OCI-LY1 (cell line): ENCODE measurements around the gene NEURL1B.

Experiments used
- EZH2 ChIP-seq: fragments of 200-600 bp; sonication (generic), shearing (Covaris generic); IDR thresholded peaks from 2 replicates; pipeline ENCODE4 v1.8.0; 2017; ENCODE audit warnings: borderline replicate concordance, mixed run types, mild to moderate bottlenecking, antibody characterized with exemption, low read length, moderate library complexity, mixed read lengths
- TF ChIP-seq, protein P1 (sequence below): fragments of 200-600 bp; sonication (generic), shearing (Covaris generic); IDR thresholded peaks from 2 replicates; pipeline ENCODE4 v1.5.1; 2017; ENCODE audit warnings: mild to moderate bottlenecking, antibody characterized with exemption, low read length, moderate library complexity, mixed read lengths

DNA sequence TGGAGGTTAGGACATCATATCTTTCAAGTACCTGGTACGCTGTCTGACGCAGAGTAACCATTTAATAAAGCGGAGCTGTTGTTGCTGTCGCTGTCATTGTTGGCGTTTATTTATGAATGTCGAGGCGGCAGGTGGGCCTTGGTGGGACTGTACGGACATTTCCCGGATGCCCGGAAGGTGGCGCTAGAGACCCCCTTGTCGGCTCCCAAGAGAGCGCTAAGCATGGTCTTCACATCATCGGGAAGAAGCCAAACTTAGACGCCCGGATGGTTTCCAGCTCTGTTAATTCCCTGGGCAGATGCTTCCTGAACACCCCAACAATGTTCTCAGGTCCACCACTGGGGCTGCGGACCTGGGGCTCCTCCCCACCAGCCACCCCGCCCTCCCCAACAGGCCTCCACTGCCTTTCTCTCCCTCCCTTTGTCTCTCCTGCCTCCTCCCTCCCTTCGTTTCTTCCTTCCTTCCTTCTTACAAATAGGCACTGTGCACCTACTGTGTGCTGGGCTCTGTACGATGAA is 75.8 kb downstream of the NEURL1B start:
- TF ChIP-seq, protein P1, sequence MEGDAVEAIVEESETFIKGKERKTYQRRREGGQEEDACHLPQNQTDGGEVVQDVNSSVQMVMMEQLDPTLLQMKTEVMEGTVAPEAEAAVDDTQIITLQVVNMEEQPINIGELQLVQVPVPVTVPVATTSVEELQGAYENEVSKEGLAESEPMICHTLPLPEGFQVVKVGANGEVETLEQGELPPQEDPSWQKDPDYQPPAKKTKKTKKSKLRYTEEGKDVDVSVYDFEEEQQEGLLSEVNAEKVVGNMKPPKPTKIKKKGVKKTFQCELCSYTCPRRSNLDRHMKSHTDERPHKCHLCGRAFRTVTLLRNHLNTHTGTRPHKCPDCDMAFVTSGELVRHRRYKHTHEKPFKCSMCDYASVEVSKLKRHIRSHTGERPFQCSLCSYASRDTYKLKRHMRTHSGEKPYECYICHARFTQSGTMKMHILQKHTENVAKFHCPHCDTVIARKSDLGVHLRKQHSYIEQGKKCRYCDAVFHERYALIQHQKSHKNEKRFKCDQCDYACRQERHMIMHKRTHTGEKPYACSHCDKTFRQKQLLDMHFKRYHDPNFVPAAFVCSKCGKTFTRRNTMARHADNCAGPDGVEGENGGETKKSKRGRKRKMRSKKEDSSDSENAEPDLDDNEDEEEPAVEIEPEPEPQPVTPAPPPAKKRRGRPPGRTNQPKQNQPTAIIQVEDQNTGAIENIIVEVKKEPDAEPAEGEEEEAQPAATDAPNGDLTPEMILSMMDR, result peak; percentile 85
- TF ChIP-seq EZH2, result no peak
